ENCODE measurements around the gene PNPLA2.
A peak's percentile ranks its signal among the peaks of the same experiment; 100 is the strongest.

PNPLA2 gene

DNA sequence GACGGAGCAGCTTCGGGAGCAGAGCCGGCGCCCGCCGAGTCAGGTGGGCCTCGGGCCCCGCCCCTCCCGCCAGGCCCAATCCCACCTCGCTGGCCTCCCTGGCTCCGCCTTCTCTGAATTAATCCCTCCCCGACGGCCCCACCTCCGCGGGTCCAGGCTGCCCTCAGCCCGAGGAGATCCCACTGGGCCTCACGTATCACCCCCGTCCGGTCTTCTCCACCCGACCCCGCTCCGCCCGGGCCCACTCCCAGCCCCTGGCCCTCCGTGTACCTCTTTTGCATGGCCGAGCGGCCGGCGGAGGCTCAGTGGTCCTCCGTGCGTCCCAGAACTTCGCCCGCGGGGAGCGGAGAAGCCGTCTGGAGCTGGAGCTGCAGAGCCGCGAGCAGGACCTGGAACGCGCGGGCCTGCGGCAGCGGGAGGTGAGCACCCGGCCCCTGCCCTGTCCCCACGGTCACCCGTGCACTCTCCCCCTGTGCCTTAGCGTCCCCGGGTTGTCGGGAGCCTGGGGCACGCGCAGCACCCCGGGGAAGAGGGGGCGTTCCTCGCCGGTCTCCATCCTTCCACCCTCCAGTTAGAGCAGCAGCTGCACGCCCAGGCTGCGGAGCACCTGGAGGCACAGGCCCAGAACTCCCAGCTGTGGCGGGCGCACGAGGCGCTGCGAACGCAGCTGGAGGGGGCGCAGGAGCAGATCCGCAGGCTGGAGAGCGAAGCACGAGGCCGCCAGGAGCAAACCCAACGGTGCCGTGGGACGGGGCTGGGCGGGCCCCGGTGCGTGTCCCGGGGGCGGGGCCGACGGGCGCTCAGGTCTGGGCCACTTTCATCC, 11.8 kb downstream of the PNPLA2 start:
- CTCF ChIA-PET: interaction anchor here (1.2 kb wide), 1 partner anchor 18 kb away, joined by 3 read pairs; no protein-coding TSS in a partner anchor
- POLR2A ChIA-PET: interaction anchor here (1.2 to 8.0 kb wide), 4 partner anchors 11 to 26 kb away, joined by 4 to 63 read pairs (median 26); partner anchors contain the start of genes PNPLA2, POLR2L, RPLP2 and TSPAN4
- DNase-seq (ENCODE audit: extremely low spot score): peak; percentile 52

DNA sequence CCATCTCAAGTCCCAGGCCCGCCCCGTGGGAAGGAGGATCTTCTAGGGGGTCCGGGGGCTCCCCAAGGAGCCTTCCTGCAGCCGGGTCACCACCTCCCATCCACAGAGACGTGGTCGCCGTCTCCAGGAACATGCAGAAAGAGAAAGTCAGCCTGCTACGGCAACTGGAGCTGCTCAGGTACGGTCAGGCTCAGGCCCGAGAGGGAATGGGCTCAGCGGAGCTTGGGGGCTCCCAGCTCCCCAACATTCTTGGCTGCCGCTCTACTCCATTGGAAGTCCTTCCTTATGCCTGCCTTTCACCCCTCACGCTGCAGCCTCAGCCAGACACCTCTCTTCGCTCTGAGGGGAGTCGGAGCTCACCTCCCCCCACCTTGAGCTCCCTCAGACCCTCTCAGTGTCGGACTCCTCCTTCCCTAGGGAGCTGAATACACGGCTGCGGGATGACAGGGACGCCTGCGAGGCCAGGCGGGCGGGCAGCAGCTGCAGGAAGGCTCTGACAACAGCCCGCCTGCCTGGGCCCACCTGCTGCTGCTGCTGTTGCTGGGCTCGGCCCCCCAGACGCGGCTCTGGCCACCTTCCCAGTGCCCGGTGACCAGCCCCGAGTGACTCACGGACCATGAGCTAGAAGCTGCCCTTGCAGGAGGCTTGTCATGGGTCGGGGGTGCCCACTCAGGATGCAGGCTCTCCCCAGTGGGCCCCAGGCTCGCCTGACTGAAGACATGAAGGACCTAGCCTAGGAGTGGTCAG, 12.6 kb downstream of the PNPLA2 start:
- no peak for DNase-seq (ENCODE audit: extremely low spot score)
- ChIA-PET CTCF (interaction anchor here (1.2 kb wide), 1 partner anchor 17 kb away, joined by 3 read pairs; no protein-coding TSS in a partner anchor), POLR2A (interaction anchor here (1.0 to 8.0 kb wide), 6 partner anchors 9 to 27 kb away, joined by 3 to 63 read pairs (median 8); partner anchors contain the start of genes PNPLA2, POLR2L, RPLP2 and TSPAN4)
- TF ChIP-seq FOXM1 (IDR thresholded peaks at IDR 0.05; ENCODE audit: borderline replicate concordance) (no peak), FOXK2 (IDR thresholded peaks at IDR 0.05) (no peak), SP1 (IDR thresholded peaks at IDR 0.05) (no peak), ARNT (IDR thresholded peaks at IDR 0.05) (no peak), HDGF (IDR thresholded peaks at IDR 0.05; ENCODE audit: borderline replicate concordance) (no peak), TARDBP (IDR thresholded peaks at IDR 0.05) (no peak), SUZ12 (IDR thresholded peaks at IDR 0.05) (no peak), LEF1 (IDR thresholded peaks at IDR 0.05; ENCODE audit: borderline replicate concordance) (no peak), BHLHE40 (IDR thresholded peaks at IDR 0.05; ENCODE audit: borderline replicate concordance) (no peak), FOXA1 (IDR thresholded peaks at IDR 0.05) (no peak), ELF4 (IDR thresholded peaks at IDR 0.05) (no peak), CTBP1 (IDR thresholded peaks at IDR 0.05; ENCODE audit: borderline replicate concordance) (no peak), L3MBTL2 (conservative IDR thresholded peaks at IDR 0.05) (no peak), NFRKB (IDR thresholded peaks at IDR 0.05) (no peak), ZNF384 (IDR thresholded peaks at IDR 0.05) (no peak)
- TF ChIP-seq, protein P1, sequence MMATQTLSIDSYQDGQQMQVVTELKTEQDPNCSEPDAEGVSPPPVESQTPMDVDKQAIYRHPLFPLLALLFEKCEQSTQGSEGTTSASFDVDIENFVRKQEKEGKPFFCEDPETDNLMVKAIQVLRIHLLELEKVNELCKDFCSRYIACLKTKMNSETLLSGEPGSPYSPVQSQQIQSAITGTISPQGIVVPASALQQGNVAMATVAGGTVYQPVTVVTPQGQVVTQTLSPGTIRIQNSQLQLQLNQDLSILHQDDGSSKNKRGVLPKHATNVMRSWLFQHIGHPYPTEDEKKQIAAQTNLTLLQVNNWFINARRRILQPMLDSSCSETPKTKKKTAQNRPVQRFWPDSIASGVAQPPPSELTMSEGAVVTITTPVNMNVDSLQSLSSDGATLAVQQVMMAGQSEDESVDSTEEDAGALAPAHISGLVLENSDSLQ (IDR thresholded peaks at IDR 0.05): no peak

More for the DNA sequence above, 11.8 kb downstream of the PNPLA2 start:
- TF ChIP-seq BHLHE40 (IDR thresholded peaks at IDR 0.05; ENCODE audit: borderline replicate concordance) (no peak), FOXK2 (IDR thresholded peaks at IDR 0.05) (no peak), FOXA1 (IDR thresholded peaks at IDR 0.05) (no peak), ELF4 (IDR thresholded peaks at IDR 0.05) (no peak), NFRKB (IDR thresholded peaks at IDR 0.05) (no peak), ZNF384 (IDR thresholded peaks at IDR 0.05) (no peak), HDGF (IDR thresholded peaks at IDR 0.05; ENCODE audit: borderline replicate concordance) (no peak), SP1 (IDR thresholded peaks at IDR 0.05) (no peak), CTBP1 (IDR thresholded peaks at IDR 0.05; ENCODE audit: borderline replicate concordance) (no peak), FOXM1 (IDR thresholded peaks at IDR 0.05; ENCODE audit: borderline replicate concordance) (no peak), TARDBP (IDR thresholded peaks at IDR 0.05) (no peak), LEF1 (IDR thresholded peaks at IDR 0.05; ENCODE audit: borderline replicate concordance) (no peak), SUZ12 (IDR thresholded peaks at IDR 0.05) (no peak), L3MBTL2 (conservative IDR thresholded peaks at IDR 0.05) (no peak)
- TF ChIP-seq, protein P1 (IDR thresholded peaks at IDR 0.05): no peak

DNA sequence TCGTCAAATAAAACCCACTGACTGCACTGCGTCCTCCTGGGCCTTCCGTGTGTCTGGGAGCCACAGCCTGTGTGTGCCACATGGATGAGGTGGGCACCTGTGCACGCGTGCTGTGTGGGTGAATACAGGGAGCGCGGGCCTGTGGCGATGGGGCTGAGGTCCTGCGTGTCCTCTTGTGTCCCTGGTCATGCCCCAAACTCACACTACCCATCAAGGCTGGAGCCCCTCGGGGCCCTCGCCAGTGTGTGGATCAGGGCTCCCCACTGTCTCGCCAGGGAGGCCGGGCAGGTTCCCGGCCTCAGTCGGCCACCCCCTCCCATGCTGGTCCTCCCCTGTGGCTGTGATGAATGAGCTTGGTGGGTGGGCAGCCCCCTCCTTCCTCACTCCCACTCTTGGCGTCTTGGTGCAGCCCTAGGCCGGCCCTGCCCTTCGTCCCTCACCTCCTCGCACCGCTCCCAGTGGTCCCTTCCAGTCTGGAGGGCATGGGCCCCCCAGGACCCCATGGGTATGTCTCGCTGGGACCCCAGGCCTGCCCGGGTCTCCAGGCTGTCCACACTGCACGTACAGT, 13.3 kb downstream of the PNPLA2 start:
- ChIA-PET CTCF (interaction anchor here (1.2 kb wide), 1 partner anchor 17 kb away, joined by 3 read pairs; no protein-coding TSS in a partner anchor), POLR2A (interaction anchor here (0.6 to 8.0 kb wide), 9 partner anchors 10 to 187 kb away, joined by 3 to 63 read pairs (median 4); partner anchors contain the start of genes PNPLA2, POLR2L, RPLP2 and TSPAN4)
- DNase-seq (ENCODE audit: extremely low spot score): no peak
- TF ChIP-seq L3MBTL2 (conservative IDR thresholded peaks at IDR 0.05): no peak
- peak; percentile 35; the same call in 1 of the 2 replicates for TF ChIP-seq FOXM1 (IDR thresholded peaks at IDR 0.05; ENCODE audit: borderline replicate concordance)

DNA sequence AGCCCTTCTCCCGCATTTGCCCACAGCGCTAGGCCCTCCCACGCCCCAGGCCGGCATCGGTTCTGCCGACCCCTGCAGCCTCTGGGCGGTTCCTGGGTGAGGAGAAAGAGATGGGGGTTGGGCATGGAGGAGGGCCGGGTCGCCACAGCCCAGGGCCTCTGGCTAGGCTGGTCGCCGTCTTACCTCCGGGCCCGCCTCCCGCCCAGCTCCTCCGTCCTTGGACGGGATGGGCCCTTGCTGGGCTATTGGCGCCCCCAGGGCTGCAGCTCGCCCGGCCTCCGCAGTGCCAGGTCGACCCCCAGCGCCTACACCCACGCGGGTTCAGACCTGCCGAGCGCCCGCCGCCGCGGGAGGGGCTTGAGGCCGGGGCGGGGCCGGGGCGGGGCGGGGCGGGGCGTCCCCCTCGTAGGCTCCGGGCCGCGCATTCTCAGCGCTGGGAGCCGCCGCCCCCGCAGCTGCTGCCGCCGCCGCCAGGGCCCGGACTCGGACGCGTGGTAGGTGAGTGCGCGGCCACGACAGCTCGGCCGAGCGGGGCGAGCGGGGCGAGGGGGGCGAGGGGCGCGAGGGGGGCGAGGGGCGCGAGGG, 13.9 kb downstream of the PNPLA2 start, which contains the start of gene CD151:
CD151 (plus strand) TSS at position 424 of the 585 bp plus-strand sequence. CDS start 3,118 bp downstream, outside the sequence.
- ChIA-PET CTCF (no interaction called here), POLR2A (interaction anchor here (0.6 to 8.0 kb wide), 6 partner anchors 10 to 187 kb away, joined by 3 to 63 read pairs (median 4); partner anchors contain the start of genes PNPLA2, POLR2L, RPLP2 and TSPAN4)
- peak; percentile 64 for DNase-seq (ENCODE audit: extremely low spot score)
- TF ChIP-seq ELF4 (IDR thresholded peaks at IDR 0.05) (no peak), ZNF384 (IDR thresholded peaks at IDR 0.05) (no peak), FOXA1 (IDR thresholded peaks at IDR 0.05) (no peak), FOXM1 (IDR thresholded peaks at IDR 0.05; ENCODE audit: borderline replicate concordance) (no peak), CTBP1 (IDR thresholded peaks at IDR 0.05; ENCODE audit: borderline replicate concordance) (no peak), HDGF (IDR thresholded peaks at IDR 0.05; ENCODE audit: borderline replicate concordance) (no peak), SP1 (IDR thresholded peaks at IDR 0.05) (no peak), NFRKB (IDR thresholded peaks at IDR 0.05) (no peak), TARDBP (IDR thresholded peaks at IDR 0.05) (no peak), FOXK2 (IDR thresholded peaks at IDR 0.05) (no peak), LEF1 (IDR thresholded peaks at IDR 0.05; ENCODE audit: borderline replicate concordance) (no peak), L3MBTL2 (conservative IDR thresholded peaks at IDR 0.05) (no peak), ARNT (IDR thresholded peaks at IDR 0.05) (no peak), BHLHE40 (IDR thresholded peaks at IDR 0.05; ENCODE audit: borderline replicate concordance) (no peak), SUZ12 (IDR thresholded peaks at IDR 0.05) (no peak)
- TF ChIP-seq, protein P1 (IDR thresholded peaks at IDR 0.05): no peak
